Smooth muscle cell (in vitro differentiated cells): Measurements from ENCODE around the gene CLK3. TPM values are rescaled to one million over a fixed set of nuclear protein-coding genes. Genes with fewer than 3 reads are reported as not detected.

Experiments
- DNase-seq: peaks from one replicate; lab custom pipeline; 2025; ENCODE audit not compliant: unreplicated experiment; lab: John Stamatoyannopoulos, UW
- H2AFZ ChIP-seq: fragments of 200-600 bp; sonication (generic); 2 replicates; pipeline ENCODE4 v1.6.0; 2016; ENCODE audit warnings: antibody characterized with exemption, low read depth, mild to moderate bottlenecking
- H3F3A ChIP-seq: fragments of 200-600 bp; sonication (generic); 2 replicates; pipeline ENCODE4 v1.6.0; 2017; ENCODE audit warnings: antibody characterized with exemption, low read depth
- H3K27ac ChIP-seq: fragments of 200-600 bp; sonication (generic); 2 replicates; pipeline ENCODE4 v1.5.1; 2016; ENCODE audit warnings: low read depth, mild to moderate bottlenecking
- H3K27me3 ChIP-seq: fragments of 200-600 bp; sonication (generic); 2 replicates; pipeline ENCODE4 v1.6.1; 2016; ENCODE audit warnings: low read depth, mild to moderate bottlenecking
- H3K36me3 ChIP-seq: fragments of 200-600 bp; sonication (generic); 2 replicates; pipeline ENCODE4 v1.5.1; 2016; ENCODE audit warnings: low read depth
- H3K4me1 ChIP-seq: fragments of 200-600 bp; sonication (generic); 2 replicates; pipeline ENCODE4 v1.5.1; 2016; ENCODE audit warnings: low read depth
- H3K4me2 ChIP-seq: fragments of 200-600 bp; sonication (generic); 2 replicates; pipeline ENCODE4 v1.6.0; 2016; ENCODE audit warnings: mild to moderate bottlenecking
- H3K4me3 ChIP-seq: fragments of 200-600 bp; sonication (generic); 2 replicates; pipeline ENCODE4 v1.5.1; 2016; ENCODE audit warnings: mild to moderate bottlenecking
- H3K79me2 ChIP-seq: fragments of 200-600 bp; sonication (generic); 2 replicates; pipeline ENCODE4 v1.6.0; 2016; ENCODE audit warnings: low read depth, mild to moderate bottlenecking
- H3K9ac ChIP-seq: fragments of 200-600 bp; sonication (generic); 2 replicates; pipeline ENCODE4 v1.6.0; 2016; ENCODE audit warnings: low read depth
- H3K9me3 ChIP-seq: fragments of 200-600 bp; sonication (generic); replicated peaks from 2 replicates; pipeline ENCODE4 v1.5.1; 2016; ENCODE audit warnings: low read depth
- H4K20me1 ChIP-seq: fragments of 200-600 bp; sonication (generic); 2 replicates; pipeline ENCODE4 v1.6.0; 2016; ENCODE audit warnings: low read depth
- CTCF ChIP-seq: fragments of 200-600 bp; sonication (generic); IDR thresholded peaks from 2 replicates; pipeline ENCODE4 v1.5.1; 2017; ENCODE audit warnings: borderline replicate concordance, mild to moderate bottlenecking, antibody characterized with exemption; ENCODE audit not compliant: insufficient read depth, poor library complexity, severe bottlenecking
- WGBS: methylation state at CpG from one replicate; pipeline ENCODE4 v1.1.7; 2016; ENCODE audit warnings: low lambda C conversion rate; 5-methylcytosine and 5-hydroxymethylcytosine counted together
- polyA plus RNA-seq: library from polyadenylated mRNA; unstranded; fragments of >200 nt; fragmentation: Nextera tagmentation; extraction: Ambion mirVana; gene quantifications from 2 replicates; pipeline ENCODE4 v1.2.1, GENCODE V29; 2016
- total RNA-seq: library from RNA; depleted of rRNA; stranded (reverse); fragments of >200 nt; gene quantifications from 2 replicates; pipeline ENCODE4 v1.2.3, GENCODE V29; 2014

Gene CLK3
- total and polyA plus RNA-seq, 2 experiments from 2014 or later, result 68.8 to 105 TPM

- no peak for TF ChIP-seq CTCF
- Histone ChIP-seq H3K79me2 (peaks cover 62% of the 10 kb centered on the region), H3K27ac (no peak overlapping the region), H3K36me3 (no peaks in the 10 kb centered on the region), H3K9ac (no peak overlapping the region), H3K4me2 (no peak overlapping the region), H3K4me3 (no peak overlapping the region), H3K4me1 (no peaks in the 10 kb centered on the region), H2AFZ (no peak overlapping the region), H3K9me3 (no peaks in the 10 kb centered on the region), H3K27me3 (no peaks in the 10 kb centered on the region), H3F3A (no peaks in the 10 kb centered on the region), H4K20me1 (peaks cover 89% of the 10 kb centered on the region)
- no peak for DNase-seq
- WGBS, result 96% methylated on average over 7 of the region's 7 CpGs
Measured at GRCh38 chr15:74676801-74677200, 61.2 kb downstream of the CLK3 start.

Other genes starting within 250 kb of the CLK3 start
- 2.2 and 6.6 TPM in 2 replicates for gene CYP11A1, start 248.2 kb upstream of the CLK3 start, total RNA-seq
- 3.5 and 5.1 TPM in 2 replicates for gene CYP11A1, start 248.2 kb upstream of the CLK3 start, polyA plus RNA-seq
- gene SEMA7A, start 181.9 kb upstream of the CLK3 start, total RNA-seq, result 33.7 and 44.5 TPM in 2 replicates
- 9.3 and 14.9 TPM in 2 replicates for gene SEMA7A, start 181.9 kb upstream of the CLK3 start, polyA plus RNA-seq
- 54.5 and 60.6 TPM in 2 replicates for gene UBL7, start 154.7 kb upstream of the CLK3 start, total RNA-seq
- gene UBL7, start 154.7 kb upstream of the CLK3 start, polyA plus RNA-seq, result 64.4 and 64.8 TPM in 2 replicates
- 7.2 and 7.3 TPM in 2 replicates for gene ARID3B, start 74.6 kb upstream of the CLK3 start, total RNA-seq
- 7.7 and 17.9 TPM in 2 replicates for gene ARID3B, start 74.6 kb upstream of the CLK3 start, polyA plus RNA-seq
- 18.4 and 23.3 TPM in 2 replicates for gene EDC3, start 80.2 kb downstream of the CLK3 start, total RNA-seq
- 26.7 and 32.9 TPM in 2 replicates for gene EDC3, start 80.2 kb downstream of the CLK3 start, polyA plus RNA-seq
- 0.81 and 1.9 TPM in 2 replicates for gene CYP1A1, start 109.7 kb downstream of the CLK3 start, total RNA-seq
- gene CYP1A1, start 109.7 kb downstream of the CLK3 start, polyA plus RNA-seq, result 0.09 and 0.13 TPM in 2 replicates
- gene CYP1A2, start 133.0 kb downstream of the CLK3 start, total RNA-seq, result not detected in 2 replicates
- not detected in 2 replicates for gene CYP1A2, start 133.0 kb downstream of the CLK3 start, polyA plus RNA-seq
- gene CSK, start 166.2 kb downstream of the CLK3 start, total RNA-seq, result 10.4 and 19.6 TPM in 2 replicates
- gene CSK, start 166.2 kb downstream of the CLK3 start, polyA plus RNA-seq, result 14.1 and 16.5 TPM in 2 replicates
- not detected in 2 replicates for gene LMAN1L, start 197.0 kb downstream of the CLK3 start, total RNA-seq
- gene LMAN1L, start 197.0 kb downstream of the CLK3 start, polyA plus RNA-seq, result not detected in 2 replicates
- 0.04 and 0.22 TPM in 2 replicates for gene CPLX3, start 210.8 kb downstream of the CLK3 start, total RNA-seq
- not detected in 2 replicates for gene CPLX3, start 210.8 kb downstream of the CLK3 start, polyA plus RNA-seq
- 14.2 and 24.1 TPM in 2 replicates for gene ULK3, start 227.3 kb downstream of the CLK3 start, total RNA-seq
- 20.8 and 23.7 TPM in 2 replicates for gene ULK3, start 227.3 kb downstream of the CLK3 start, polyA plus RNA-seq